ENCODE data around the gene ADARB1.

GRCh38 chr21:45250914-45251634 lies 176.7 kb downstream of the ADARB1 start:
- TF ChIP-seq CTCF (IDR thresholded peaks at IDR 0.05; ENCODE audit: insufficient read depth, low read depth, low read length) (no peak), EZH2 (IDR thresholded peaks at IDR 0.05; ENCODE audit: insufficient read depth, low read length) (no peak)

Measured in astrocyte (in vitro differentiated cells and primary cell).